ENCODE results near the gene GIN1. TPM values are rescaled to one million over a fixed set of nuclear protein-coding genes. Genes with fewer than 3 reads are reported as not detected.

The GIN1 gene
- total RNA-seq, 3 donors from 2014 or later (not counting 1 experiment from before 2014, with no cell fraction given): 3.3 to 3.6 (median 3.4) TPM

DNA sequence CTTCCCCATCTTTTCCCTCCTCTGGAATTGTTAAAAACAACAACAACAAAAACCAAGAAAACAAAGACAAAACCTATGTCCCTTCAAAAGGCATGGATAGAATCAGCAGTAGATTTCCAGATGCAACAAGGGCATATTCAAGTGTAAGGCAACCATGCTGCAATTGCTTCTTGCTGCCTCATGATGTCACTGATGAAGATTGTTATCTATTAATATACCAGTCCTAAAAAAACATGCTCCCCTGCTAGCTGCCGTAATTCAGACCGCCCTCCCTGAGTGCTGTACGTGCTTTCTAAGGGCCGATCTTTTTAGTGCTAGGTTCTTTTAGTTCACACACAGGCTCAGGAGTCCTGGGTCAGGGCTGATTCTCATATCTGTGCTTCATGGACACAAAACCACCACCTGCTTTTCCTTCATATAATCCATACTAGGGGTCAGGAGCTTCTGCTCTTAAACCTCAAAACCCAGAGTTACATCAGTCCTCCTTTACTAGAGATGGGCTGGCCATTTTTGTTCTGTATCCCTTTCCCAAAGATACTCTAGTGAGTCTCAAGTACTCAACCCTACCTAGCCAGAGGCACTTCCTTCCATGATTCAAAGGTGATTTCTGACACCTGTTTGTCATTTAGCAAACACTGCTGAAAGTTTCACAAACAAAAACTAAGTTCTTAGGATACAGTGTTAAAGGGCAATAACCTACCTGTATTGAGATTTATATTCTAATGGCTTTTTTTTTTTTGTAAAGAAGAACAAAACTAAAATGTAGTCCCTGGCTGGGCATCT is 82.1 kb downstream of the GIN1 start:
- Mint-ChIP-seq H3K27me3 (ENCODE audit: low read depth in 2 of 2) (peaks cover 0 to 10% of the 10 kb centered on the region in 2 donors), H3K4me3 (no peak overlapping the region), H3K4me1 (no peaks in the 10 kb centered on the region), H3K27ac (no peak overlapping the region), H3K36me3 (no peaks in the 10 kb centered on the region), H3K9me3 (no peaks in the 10 kb centered on the region)
- Histone ChIP-seq H3K36me3 (ENCODE audit: control insufficient read depth, insufficient read depth, low read length) (no peaks in the 10 kb centered on the region), H3K4me3 (ENCODE audit: low read length) (no peak overlapping the region), H3K27me3 (ENCODE audit: control insufficient read depth, insufficient read depth, low read length) (no peaks in the 10 kb centered on the region), H3K4me1 (ENCODE audit: control insufficient read depth, insufficient read depth, low read length) (no peaks in the 10 kb centered on the region), H3K9me3 (ENCODE audit: control insufficient read depth, insufficient read depth, low read length) (no peaks in the 10 kb centered on the region), H3K27ac (ENCODE audit: low read length) (no peak overlapping the region)
- 90% methylated on average over 4 of the region's 4 CpGs for WGBS (ENCODE audit: insufficient coverage)
- intact Hi-C loops (cut with micrococcal nuclease): no loop called here
- DNase-seq (no peak), ATAC-seq (no peak)
- TF ChIP-seq, protein P1, sequence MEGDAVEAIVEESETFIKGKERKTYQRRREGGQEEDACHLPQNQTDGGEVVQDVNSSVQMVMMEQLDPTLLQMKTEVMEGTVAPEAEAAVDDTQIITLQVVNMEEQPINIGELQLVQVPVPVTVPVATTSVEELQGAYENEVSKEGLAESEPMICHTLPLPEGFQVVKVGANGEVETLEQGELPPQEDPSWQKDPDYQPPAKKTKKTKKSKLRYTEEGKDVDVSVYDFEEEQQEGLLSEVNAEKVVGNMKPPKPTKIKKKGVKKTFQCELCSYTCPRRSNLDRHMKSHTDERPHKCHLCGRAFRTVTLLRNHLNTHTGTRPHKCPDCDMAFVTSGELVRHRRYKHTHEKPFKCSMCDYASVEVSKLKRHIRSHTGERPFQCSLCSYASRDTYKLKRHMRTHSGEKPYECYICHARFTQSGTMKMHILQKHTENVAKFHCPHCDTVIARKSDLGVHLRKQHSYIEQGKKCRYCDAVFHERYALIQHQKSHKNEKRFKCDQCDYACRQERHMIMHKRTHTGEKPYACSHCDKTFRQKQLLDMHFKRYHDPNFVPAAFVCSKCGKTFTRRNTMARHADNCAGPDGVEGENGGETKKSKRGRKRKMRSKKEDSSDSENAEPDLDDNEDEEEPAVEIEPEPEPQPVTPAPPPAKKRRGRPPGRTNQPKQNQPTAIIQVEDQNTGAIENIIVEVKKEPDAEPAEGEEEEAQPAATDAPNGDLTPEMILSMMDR (IDR thresholded peaks at IDR 0.05): no peak

GRCh38 chr5:103036601-103037000 is 83.3 kb downstream of the GIN1 start:
- Histone ChIP-seq H3K36me3 (ENCODE audit: control insufficient read depth, insufficient read depth, low read length) (peaks cover 2% of the 10 kb centered on the region), H3K9me3 (ENCODE audit: control insufficient read depth, insufficient read depth, low read length) (no peaks in the 10 kb centered on the region), H3K27me3 (ENCODE audit: control insufficient read depth, insufficient read depth, low read length) (no peaks in the 10 kb centered on the region), H3K27ac (ENCODE audit: low read length) (no peak overlapping the region), H3K4me3 (ENCODE audit: low read length) (no peak overlapping the region), H3K4me1 (ENCODE audit: control insufficient read depth, insufficient read depth, low read length) (no peaks in the 10 kb centered on the region)
- WGBS (ENCODE audit: insufficient coverage): 94% methylated on average over 1 of the region's 2 CpGs
- Mint-ChIP-seq H3K27ac (no peak overlapping the region), H3K9me3 (no peaks in the 10 kb centered on the region), H3K36me3 (no peaks in the 10 kb centered on the region), H3K27me3 (ENCODE audit: low read depth in 2 of 2) (peaks cover 0 to 10% of the 10 kb centered on the region in 2 donors), H3K4me1 (no peaks in the 10 kb centered on the region), H3K4me3 (no peak overlapping the region)
- ATAC-seq (no peak), DNase-seq (no peak)
- intact Hi-C loops (cut with micrococcal nuclease): no loop called here
- TF ChIP-seq, protein P1 (IDR thresholded peaks at IDR 0.05): no peak

Other genes with a start within 250 kb of the GIN1 start
- gene PPIP5K2, start 163 bp upstream of the GIN1 start, total RNA-seq: 10 to 100 TPM; 71.4 to 85.3 (median 72.8) TPM
- 1 to 10 TPM; 1.5 to 5.3 (median 2.7) TPM for gene MACIR, start 138.6 kb upstream of the GIN1 start, total RNA-seq

Measured in natural killer cell (primary cell).